GM18508 (cell line): ENCODE measurements around the gene FAM118A.
"Not testable (repeated sequence)": the region's sequence is repeated elsewhere in the genome, so short reads cannot be mapped to it uniquely, and the experiment has no call there.

Experiments
- ATAC-seq: cut with Tn5 transposase; IDR thresholded peaks from one replicate; pipeline ENCODE4 v1.9.1; 2021; ENCODE audit warnings: moderate number of reproducible peaks; ENCODE audit not compliant: insufficient read depth, unreplicated experiment

Gene FAM118A

GRCh38 chr22:45357490-45357889 is 47.8 kb downstream of the FAM118A start:
- no peak for ATAC-seq

GRCh38 chr22:45358127-45358526 is 48.4 kb downstream of the FAM118A start:
- no peak for ATAC-seq

DNA sequence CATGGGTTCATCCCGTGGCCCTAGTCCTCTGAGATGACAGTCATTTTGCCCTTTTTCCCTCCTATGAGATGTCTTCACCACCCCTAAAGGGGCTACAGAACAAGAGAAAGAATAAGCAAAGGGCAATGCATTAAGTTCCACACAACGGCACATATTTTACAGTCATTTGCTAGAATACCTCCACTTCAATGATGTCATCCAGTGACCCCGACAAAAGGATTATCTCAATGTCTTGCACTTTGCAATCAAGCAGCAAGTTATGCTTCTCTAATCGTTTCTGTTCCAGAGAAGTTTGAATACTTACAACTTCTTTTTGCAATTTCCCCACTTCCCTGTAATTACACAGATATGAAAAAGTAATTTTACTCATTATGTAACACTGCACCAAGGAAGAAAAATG is 49.9 kb downstream of the FAM118A start:
- no peak for ATAC-seq

GRCh38 chr22:45366713-45367112 is 57.0 kb downstream of the FAM118A start:
- ATAC-seq, result no peak

GRCh38 chr22:45373592-45373991 is 63.9 kb downstream of the FAM118A start:
- ATAC-seq, result not testable (repeated sequence)

DNA sequence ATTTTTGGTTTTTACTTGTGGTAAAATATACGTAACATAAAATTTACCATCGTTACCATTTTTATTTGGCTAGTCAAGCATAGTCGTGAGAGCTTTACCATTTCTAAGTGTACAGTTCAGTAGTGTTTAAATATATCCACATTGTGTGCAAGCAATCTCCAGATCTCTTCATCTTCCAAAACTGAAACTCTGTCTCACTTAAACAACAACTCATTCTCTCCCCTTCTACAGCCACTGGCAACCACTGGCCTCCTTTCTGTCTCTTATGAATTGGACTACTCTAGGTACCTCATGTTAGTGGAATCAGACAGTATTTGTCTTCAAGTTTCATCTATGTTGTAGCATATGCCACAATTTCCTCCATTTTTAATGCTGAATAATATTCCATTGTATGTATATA is 66.3 kb downstream of the FAM118A start:
- ATAC-seq, result no peak

- ATAC-seq, result no peak
Measured at GRCh38 chr22:45376703-45377102, 67.0 kb downstream of the FAM118A start.

DNA sequence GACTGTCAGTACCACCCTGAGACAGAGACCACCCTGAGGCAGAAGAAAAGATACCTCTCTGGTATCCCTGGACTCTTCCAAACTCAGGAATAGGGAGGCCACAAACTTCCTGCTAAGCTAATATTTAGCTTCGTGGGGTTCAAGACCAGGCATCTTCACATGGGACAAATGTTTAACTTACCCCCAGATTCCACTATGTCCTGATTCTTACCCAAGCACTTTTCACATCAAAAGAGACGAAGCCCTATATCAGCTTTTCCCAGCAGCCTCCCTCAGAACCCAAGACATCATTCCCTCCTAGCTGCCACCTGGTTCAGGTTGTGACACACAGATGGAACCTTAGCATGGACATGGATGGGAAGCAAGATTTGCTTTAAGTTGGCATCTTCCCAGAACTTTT is 71.6 kb downstream of the FAM118A start:
- ATAC-seq, result no peak

GRCh38 chr22:45389546-45389945 is 79.8 kb downstream of the FAM118A start:
- ATAC-seq, result no peak
